Fibroblast of villous mesenchyme (primary cell): ENCODE data around the gene SIX3. TPM values are rescaled to one million over a fixed set of nuclear protein-coding genes. Genes with fewer than 3 reads are reported as not detected.

Experiments used
- DNase-seq: peaks from one replicate; pipeline ENCODE4 v3.0.0-alpha.2; 2010; ENCODE audit warnings: low read depth
- H3K4me3 ChIP-seq: 2 replicates; pipeline ENCODE4 v1.5.1; 2011; ENCODE audit warnings: low read depth, mild to moderate bottlenecking, low read length
- CTCF ChIP-seq: IDR thresholded peaks from 2 replicates; pipeline ENCODE4 v1.5.1; 2012; ENCODE audit warnings: low read depth, mild to moderate bottlenecking, low read length; ENCODE audit not compliant: insufficient read depth
- total RNA-seq: library from RNA; depleted of rRNA; stranded (reverse); fragments of >200 nt; gene quantifications from 2 replicates; pipeline ENCODE4 v1.2.3, GENCODE V29; 2012

Gene SIX3
- not detected in 2 replicates for total RNA-seq

GRCh38 chr2:44941551-44942234 is at the start of gene SIX3:
Gene SIX3 (plus strand): TSS chr2:44941702. CDS start chr2:44942105, 403 bp downstream.
- TF ChIP-seq CTCF, result no peak
- no peak for DNase-seq
- no peak within 1 kb of the TSS for H3K4me3 ChIP-seq

- no peak overlapping the region for H3K4me3 ChIP-seq
- no peak for DNase-seq
- no peak for TF ChIP-seq CTCF
Observed at GRCh38 chr2:44894058-44894457, 47.4 kb upstream of the SIX3 start.

GRCh38 chr2:44895061-44895460 is 46.4 kb upstream of the SIX3 start:
- TF ChIP-seq CTCF, result no peak
- no peak for DNase-seq
- H3K4me3 ChIP-seq, result no peak overlapping the region

- no peak for DNase-seq
- no peak overlapping the region for H3K4me3 ChIP-seq
- TF ChIP-seq CTCF, result no peak
Observed at GRCh38 chr2:44897406-44897805, 44.1 kb upstream of the SIX3 start.

- H3K4me3 ChIP-seq, result no peak overlapping the region
- no peak for DNase-seq
- TF ChIP-seq CTCF, result no peak
Observed at GRCh38 chr2:44902217-44903137, 39.0 kb upstream of the SIX3 start.

- DNase-seq, result no peak
- no peak for TF ChIP-seq CTCF
- no peak overlapping the region for H3K4me3 ChIP-seq
Observed at GRCh38 chr2:44904578-44904977, 36.9 kb upstream of the SIX3 start.
